Mucosa of descending colon (tissue), 3 donors: Measurements from ENCODE around the gene RBM20. TPM values are rescaled to one million over a fixed set of nuclear protein-coding genes. Genes with fewer than 3 reads are reported as not detected.

Experiments
- ATAC-seq: fragments of 200-7000 bp; cut with Tn5 transposase; one replicate; pipeline ENCODE4 v1.9.1; 2020; ENCODE audit warnings: mild to moderate bottlenecking, moderate library complexity
- DNase-seq, 3 donors: peaks; one replicate each; pipeline ENCODE4 v3.0.0-alpha.2; 2020
- H3K36me3 ChIP-seq: fragments of 200-600 bp; one replicate; pipeline ENCODE4 v1.8.0; 2021; ENCODE audit warnings: low read depth, mild to moderate bottlenecking
- H3K4me1 ChIP-seq: fragments of 200-600 bp; one replicate; pipeline ENCODE4 v1.8.0; 2021; ENCODE audit warnings: low read depth, mild to moderate bottlenecking
- H3K4me3 ChIP-seq: fragments of 200-600 bp; one replicate; pipeline ENCODE4 v1.8.0; 2021; ENCODE audit warnings: mild to moderate bottlenecking
- H3K9me3 ChIP-seq: fragments of 200-600 bp; one replicate; pipeline ENCODE4 v1.8.0; 2021; ENCODE audit warnings: mild to moderate bottlenecking
- CTCF ChIP-seq: fragments of 200-600 bp; IDR thresholded peaks from one replicate; pipeline ENCODE4 v1.8.0; 2022; ENCODE audit warnings: antibody characterized with exemption, mild to moderate bottlenecking
- intact Hi-C, 2 donors: fragments of 100-400 bp; cut with DNase I in 1 of 2; cut with micrococcal nuclease in 1 of 2; formaldehyde crosslinking; loops; one replicate each; pipeline versions ENCODE4 v1.11.0 to v1.11.1; 2022; cut with DNase I, micrococcal nuclease
- total RNA-seq, 3 donors: library from RNA; stranded (reverse); fragmentation: NEBNext Ultra II Directional in 2 of 3; extraction: Animal tissue kit (Norgen Biotek cat#: 25700) in 2 of 3; gene quantifications; one replicate each; pipeline versions ENCODE4 v1.2.1 to v1.2.4, GENCODE V29; 2021 to 2023
- donor health status: DM: no; HTN: no; CAD: no; lungs with moderate emphysema.
- donor health status: DM: no; HTN: no; CAD: no.
- donor health status: DM: no; HTN: yes; CAD: no.

RBM20 gene
- total RNA-seq, 3 donors from 2014 or later = 0.46 to 9.7 (median 2.0) TPM

- H3K4me3 ChIP-seq = no peak overlapping the region
- no peaks in the 10 kb centered on the region for H3K9me3 ChIP-seq
- DNase-seq = no peak
- H3K36me3 ChIP-seq = no peaks in the 10 kb centered on the region
- peaks cover 18% of the 10 kb centered on the region for H3K4me1 ChIP-seq
- TF ChIP-seq CTCF = no peak
- intact Hi-C loops = no loop called here
- no peak for ATAC-seq
Observed at GRCh38 chr10:110642204-110643034, 1.7 kb upstream of the RBM20 start.

GRCh38 chr10:110643035-110643652 is 992 bp upstream of the RBM20 start:
- TF ChIP-seq CTCF = no peak
- no peaks in the 10 kb centered on the region for H3K36me3 ChIP-seq
- ATAC-seq (no peak), DNase-seq (no peak)
- no peaks in the 10 kb centered on the region for H3K9me3 ChIP-seq
- intact Hi-C loops = no loop called here
- H3K4me3 ChIP-seq = no peak overlapping the region
- peaks cover 18% of the 10 kb centered on the region for H3K4me1 ChIP-seq

- peaks cover 18% of the 10 kb centered on the region for H3K4me1 ChIP-seq
- intact Hi-C loops = no loop called here
- no peak overlapping the region for H3K4me3 ChIP-seq
- no peak for TF ChIP-seq CTCF
- H3K9me3 ChIP-seq = no peaks in the 10 kb centered on the region
- DNase-seq (no peak), ATAC-seq (no peak)
- H3K36me3 ChIP-seq = no peaks in the 10 kb centered on the region
Observed at GRCh38 chr10:110644598-110645462, 694 bp downstream of the RBM20 start.

- intact Hi-C loops = no loop called here
- ATAC-seq (no peak), DNase-seq (no peak)
- H3K9me3 ChIP-seq = no peaks in the 10 kb centered on the region
- H3K4me1 ChIP-seq = peaks cover 18% of the 10 kb centered on the region
- no peak overlapping the region for H3K4me3 ChIP-seq
- no peak for TF ChIP-seq CTCF
- H3K36me3 ChIP-seq = no peaks in the 10 kb centered on the region
Observed at GRCh38 chr10:110646417-110647135, 2.4 kb downstream of the RBM20 start.

- Histone ChIP-seq H3K9me3 (no peaks in the 10 kb centered on the region), H3K4me3 (no peak overlapping the region), H3K36me3 (no peaks in the 10 kb centered on the region), H3K4me1 (peaks cover 18% of the 10 kb centered on the region)
- no peak for TF ChIP-seq CTCF
- intact Hi-C loops = no loop called here
- DNase-seq (no peak), ATAC-seq (no peak)
Observed at GRCh38 chr10:110647136-110647430, 2.9 kb downstream of the RBM20 start.
